Measurements from ENCODE around the gene METTL16. TPM values are rescaled to one million over a fixed set of nuclear protein-coding genes. Genes with fewer than 3 reads are reported as not detected.

Gene METTL16
- total RNA-seq, 1 experiment from 2014 or later = 28.6 TPM

DNA sequence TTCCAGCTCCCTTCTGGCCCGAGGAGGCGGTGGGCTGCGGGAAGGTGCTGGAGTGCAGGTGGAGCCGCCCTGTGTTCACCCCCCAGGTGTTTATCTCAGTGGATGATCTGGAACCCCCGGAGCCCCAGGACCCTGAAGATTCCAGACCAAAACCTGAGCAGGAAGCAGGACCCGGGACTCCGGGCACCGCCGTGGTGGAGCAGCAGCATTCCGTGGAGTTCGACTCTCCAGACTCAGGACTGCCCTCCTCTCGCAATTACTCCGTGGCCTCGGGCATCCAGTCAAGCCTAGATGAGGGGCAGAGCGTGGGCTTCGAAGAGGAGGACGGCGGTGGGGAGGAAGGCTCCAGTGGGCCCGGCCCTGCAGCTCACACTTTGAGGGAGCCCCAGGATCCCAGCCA, 136.3 kb downstream of the METTL16 start:
- Mint-ChIP-seq H3K27ac (ENCODE audit: unreplicated experiment) (no peak overlapping the region), H3K4me3 (ENCODE audit: low read depth, unreplicated experiment) (no peak overlapping the region), H3K27me3 (ENCODE audit: unreplicated experiment) (no peaks in the 10 kb centered on the region), H3K4me1 (ENCODE audit: low read depth, unreplicated experiment) (no peaks in the 10 kb centered on the region), H3K9me3 (ENCODE audit: low read depth, unreplicated experiment) (no peaks in the 10 kb centered on the region), H3K36me3 (ENCODE audit: insufficient read depth, unreplicated experiment) (peaks cover 41% of the 10 kb centered on the region)
- CTCF ChIA-PET = no interaction called here
- TF ChIP-seq, protein P1, sequence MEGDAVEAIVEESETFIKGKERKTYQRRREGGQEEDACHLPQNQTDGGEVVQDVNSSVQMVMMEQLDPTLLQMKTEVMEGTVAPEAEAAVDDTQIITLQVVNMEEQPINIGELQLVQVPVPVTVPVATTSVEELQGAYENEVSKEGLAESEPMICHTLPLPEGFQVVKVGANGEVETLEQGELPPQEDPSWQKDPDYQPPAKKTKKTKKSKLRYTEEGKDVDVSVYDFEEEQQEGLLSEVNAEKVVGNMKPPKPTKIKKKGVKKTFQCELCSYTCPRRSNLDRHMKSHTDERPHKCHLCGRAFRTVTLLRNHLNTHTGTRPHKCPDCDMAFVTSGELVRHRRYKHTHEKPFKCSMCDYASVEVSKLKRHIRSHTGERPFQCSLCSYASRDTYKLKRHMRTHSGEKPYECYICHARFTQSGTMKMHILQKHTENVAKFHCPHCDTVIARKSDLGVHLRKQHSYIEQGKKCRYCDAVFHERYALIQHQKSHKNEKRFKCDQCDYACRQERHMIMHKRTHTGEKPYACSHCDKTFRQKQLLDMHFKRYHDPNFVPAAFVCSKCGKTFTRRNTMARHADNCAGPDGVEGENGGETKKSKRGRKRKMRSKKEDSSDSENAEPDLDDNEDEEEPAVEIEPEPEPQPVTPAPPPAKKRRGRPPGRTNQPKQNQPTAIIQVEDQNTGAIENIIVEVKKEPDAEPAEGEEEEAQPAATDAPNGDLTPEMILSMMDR (IDR thresholded peaks at IDR 0.05; ENCODE audit: unreplicated experiment) = no peak
- no TSS peak for BruUV-seq (replicated peaks)
- intact Hi-C loops (cut with micrococcal nuclease; ENCODE audit: unreplicated experiment) = no loop called here
- no peak for DNase-seq

DNA sequence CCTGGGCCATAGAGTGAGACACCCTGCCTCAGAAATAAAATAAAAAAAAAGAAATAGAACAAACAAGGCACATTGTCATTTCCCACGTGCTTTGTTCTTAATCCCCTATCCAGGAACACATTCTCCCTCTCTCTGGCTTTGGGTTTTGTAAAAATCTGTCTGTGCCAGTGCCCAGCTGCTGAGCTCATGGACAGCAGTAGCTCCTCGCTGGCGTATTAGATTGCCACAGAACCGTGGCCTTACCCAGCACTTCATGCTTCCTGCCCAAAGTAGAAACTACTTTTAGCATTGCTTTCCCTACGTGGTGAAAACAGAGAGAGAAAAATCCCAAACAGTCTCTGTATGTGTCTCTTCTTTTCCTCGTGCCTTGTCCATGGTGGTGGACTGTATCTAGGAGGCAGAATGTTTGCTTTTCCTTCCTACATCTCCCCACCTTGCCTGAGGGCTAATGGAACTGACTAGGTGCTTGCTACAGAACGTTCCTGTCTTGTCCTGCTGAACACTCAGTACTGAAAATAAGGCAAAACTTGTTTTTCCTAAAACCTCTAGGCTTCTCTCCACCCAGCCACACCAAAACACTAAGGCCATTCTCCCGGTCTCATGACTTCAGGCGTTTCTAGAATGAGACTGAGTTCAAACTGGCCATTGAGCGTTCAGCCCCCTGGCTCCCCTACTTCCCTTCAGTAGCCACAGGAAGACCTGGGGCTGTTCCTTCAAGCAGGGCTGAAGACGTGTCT, 137.0 kb downstream of the METTL16 start:
- CTCF ChIA-PET = no interaction called here
- Mint-ChIP-seq H3K9me3 (ENCODE audit: low read depth, unreplicated experiment) (no peaks in the 10 kb centered on the region), H3K27ac (ENCODE audit: unreplicated experiment) (no peak overlapping the region), H3K4me3 (ENCODE audit: low read depth, unreplicated experiment) (no peak overlapping the region), H3K36me3 (ENCODE audit: insufficient read depth, unreplicated experiment) (peaks cover 44% of the 10 kb centered on the region), H3K4me1 (ENCODE audit: low read depth, unreplicated experiment) (no peaks in the 10 kb centered on the region), H3K27me3 (ENCODE audit: unreplicated experiment) (no peaks in the 10 kb centered on the region)
- DNase-seq = no peak
- TF ChIP-seq, protein P1 (IDR thresholded peaks at IDR 0.05; ENCODE audit: unreplicated experiment) = no peak
- no TSS peak for BruUV-seq (replicated peaks)
- intact Hi-C loops (cut with micrococcal nuclease; ENCODE audit: unreplicated experiment) = no loop called here

DNA sequence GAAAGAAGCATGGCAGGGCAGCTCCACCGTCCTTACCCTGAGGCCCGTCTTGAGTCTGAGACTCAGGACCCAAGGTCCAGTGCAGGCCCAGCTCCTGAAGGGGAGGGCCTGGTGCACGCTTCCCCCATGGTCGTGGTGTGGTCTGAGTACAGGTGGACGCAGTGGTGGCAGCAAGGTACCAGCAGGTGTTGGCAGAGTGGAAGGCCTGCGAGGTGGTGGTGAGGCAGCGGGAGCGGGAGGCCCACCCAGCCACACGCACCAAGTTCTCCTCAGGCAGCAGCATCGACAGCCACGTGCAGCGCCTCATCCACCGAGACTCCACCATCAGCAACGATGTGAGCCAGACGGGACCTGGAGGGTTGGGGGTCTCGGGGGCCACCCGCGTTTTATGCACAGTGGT, 138.5 kb downstream of the METTL16 start:
- TF ChIP-seq, protein P1 (IDR thresholded peaks at IDR 0.05; ENCODE audit: unreplicated experiment) = no peak
- BruUV-seq (replicated peaks) = no TSS peak
- no peak overlapping the region for H3K4me3 Mint-ChIP-seq (ENCODE audit: low read depth, unreplicated experiment)
- no peak overlapping the region for H3K27ac Mint-ChIP-seq (ENCODE audit: unreplicated experiment)
- DNase-seq = no peak
- intact Hi-C loops (cut with micrococcal nuclease; ENCODE audit: unreplicated experiment) = no loop called here
- CTCF ChIA-PET = no interaction called here
- H3K4me1 Mint-ChIP-seq (ENCODE audit: low read depth, unreplicated experiment) = no peaks in the 10 kb centered on the region
- H3K9me3 Mint-ChIP-seq (ENCODE audit: low read depth, unreplicated experiment) = no peaks in the 10 kb centered on the region
- H3K27me3 Mint-ChIP-seq (ENCODE audit: unreplicated experiment) = no peaks in the 10 kb centered on the region
- H3K36me3 Mint-ChIP-seq (ENCODE audit: insufficient read depth, unreplicated experiment) = peaks cover 37% of the 10 kb centered on the region

DNA sequence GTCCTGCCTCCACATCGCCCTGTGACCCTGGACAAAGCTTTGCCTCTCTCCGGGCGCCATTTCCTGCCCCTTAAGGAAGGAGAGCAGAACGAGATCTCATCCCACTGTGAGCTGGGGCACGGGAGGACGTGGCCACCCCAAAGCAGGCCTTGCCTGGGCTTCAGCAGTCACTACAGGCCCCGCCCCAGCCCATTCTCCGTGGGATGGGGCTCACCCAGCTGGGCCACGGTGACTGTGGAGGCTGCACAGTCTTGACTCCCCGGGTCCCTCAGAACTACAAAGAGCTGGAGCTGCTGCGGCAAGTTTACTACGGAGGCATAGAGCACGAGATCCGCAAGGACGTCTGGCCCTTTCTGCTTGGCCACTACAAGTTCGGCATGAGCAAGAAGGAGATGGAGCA, 139.0 kb downstream of the METTL16 start:
- intact Hi-C loops (cut with micrococcal nuclease; ENCODE audit: unreplicated experiment) = no loop called here
- Mint-ChIP-seq H3K27me3 (ENCODE audit: unreplicated experiment) (no peaks in the 10 kb centered on the region), H3K36me3 (ENCODE audit: insufficient read depth, unreplicated experiment) (peaks cover 34% of the 10 kb centered on the region), H3K27ac (ENCODE audit: unreplicated experiment) (no peak overlapping the region), H3K4me3 (ENCODE audit: low read depth, unreplicated experiment) (no peak overlapping the region), H3K4me1 (ENCODE audit: low read depth, unreplicated experiment) (no peaks in the 10 kb centered on the region), H3K9me3 (ENCODE audit: low read depth, unreplicated experiment) (no peaks in the 10 kb centered on the region)
- no peak for DNase-seq
- TF ChIP-seq, protein P1 (IDR thresholded peaks at IDR 0.05; ENCODE audit: unreplicated experiment) = no peak
- BruUV-seq (replicated peaks) = no TSS peak
- CTCF ChIA-PET = no interaction called here
